Measurements from ENCODE around the gene E2F7.

DNA sequence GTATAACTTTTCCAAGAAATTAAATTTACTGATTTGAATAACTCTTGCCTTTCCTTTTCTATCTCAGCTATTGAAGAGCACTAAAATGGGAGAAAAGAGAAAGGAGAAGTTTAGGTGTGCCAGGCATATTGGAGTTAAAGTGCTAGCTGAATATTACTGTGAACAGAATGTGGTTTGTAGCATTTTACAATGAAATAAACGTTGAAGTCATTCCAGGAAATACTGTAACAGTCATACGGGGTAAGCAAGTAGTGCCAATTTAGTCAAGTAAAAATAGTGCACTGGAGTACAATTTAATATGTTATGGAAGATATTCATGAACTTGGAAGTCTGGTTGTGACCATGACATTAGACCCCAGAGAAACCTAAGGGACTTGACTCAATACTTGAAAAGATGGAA, 62.1 kb downstream of the E2F7 start:
- TF ChIP-seq, protein P1, sequence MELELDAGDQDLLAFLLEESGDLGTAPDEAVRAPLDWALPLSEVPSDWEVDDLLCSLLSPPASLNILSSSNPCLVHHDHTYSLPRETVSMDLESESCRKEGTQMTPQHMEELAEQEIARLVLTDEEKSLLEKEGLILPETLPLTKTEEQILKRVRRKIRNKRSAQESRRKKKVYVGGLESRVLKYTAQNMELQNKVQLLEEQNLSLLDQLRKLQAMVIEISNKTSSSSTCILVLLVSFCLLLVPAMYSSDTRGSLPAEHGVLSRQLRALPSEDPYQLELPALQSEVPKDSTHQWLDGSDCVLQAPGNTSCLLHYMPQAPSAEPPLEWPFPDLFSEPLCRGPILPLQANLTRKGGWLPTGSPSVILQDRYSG (CRISPR knock-in tag; IDR thresholded peaks at IDR 0.05), result no peak
- TF ChIP-seq POLR2AphosphoS5 (IDR thresholded peaks at IDR 0.05; ENCODE audit: low read depth, low read length) (no peak), HMG20A (CRISPR knock-in tag; IDR thresholded peaks at IDR 0.05; ENCODE audit: borderline replicate concordance) (no peak), ZNF180 (CRISPR knock-in tag; IDR thresholded peaks at IDR 0.05; ENCODE audit: borderline replicate concordance, low read depth) (no peak), ZNF296 (CRISPR knock-in tag; conservative IDR thresholded peaks at IDR 0.05) (no peak), TOE1 (CRISPR knock-in tag; IDR thresholded peaks at IDR 0.05) (no peak), BHLHE40 (IDR thresholded peaks at IDR 0.05; ENCODE audit: low read length) (no peak), EZH2 (conservative IDR thresholded peaks at IDR 0.05; ENCODE audit: low read depth, low read length) (no peak), PCBP2 (optimal IDR thresholded peaks at IDR 0.05; ENCODE audit: low read depth, low read length, poor library complexity, severe bottlenecking) (no peak)
- TF ChIP-seq, protein P2, sequence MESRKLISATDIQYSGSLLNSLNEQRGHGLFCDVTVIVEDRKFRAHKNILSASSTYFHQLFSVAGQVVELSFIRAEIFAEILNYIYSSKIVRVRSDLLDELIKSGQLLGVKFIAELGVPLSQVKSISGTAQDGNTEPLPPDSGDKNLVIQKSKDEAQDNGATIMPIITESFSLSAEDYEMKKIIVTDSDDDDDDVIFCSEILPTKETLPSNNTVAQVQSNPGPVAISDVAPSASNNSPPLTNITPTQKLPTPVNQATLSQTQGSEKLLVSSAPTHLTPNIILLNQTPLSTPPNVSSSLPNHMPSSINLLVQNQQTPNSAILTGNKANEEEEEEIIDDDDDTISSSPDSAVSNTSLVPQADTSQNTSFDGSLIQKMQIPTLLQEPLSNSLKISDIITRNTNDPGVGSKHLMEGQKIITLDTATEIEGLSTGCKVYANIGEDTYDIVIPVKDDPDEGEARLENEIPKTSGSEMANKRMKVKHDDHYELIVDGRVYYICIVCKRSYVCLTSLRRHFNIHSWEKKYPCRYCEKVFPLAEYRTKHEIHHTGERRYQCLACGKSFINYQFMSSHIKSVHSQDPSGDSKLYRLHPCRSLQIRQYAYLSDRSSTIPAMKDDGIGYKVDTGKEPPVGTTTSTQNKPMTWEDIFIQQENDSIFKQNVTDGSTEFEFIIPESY (CRISPR knock-in tag; IDR thresholded peaks at IDR 0.05), result no peak
- TF ChIP-seq, protein P3, sequence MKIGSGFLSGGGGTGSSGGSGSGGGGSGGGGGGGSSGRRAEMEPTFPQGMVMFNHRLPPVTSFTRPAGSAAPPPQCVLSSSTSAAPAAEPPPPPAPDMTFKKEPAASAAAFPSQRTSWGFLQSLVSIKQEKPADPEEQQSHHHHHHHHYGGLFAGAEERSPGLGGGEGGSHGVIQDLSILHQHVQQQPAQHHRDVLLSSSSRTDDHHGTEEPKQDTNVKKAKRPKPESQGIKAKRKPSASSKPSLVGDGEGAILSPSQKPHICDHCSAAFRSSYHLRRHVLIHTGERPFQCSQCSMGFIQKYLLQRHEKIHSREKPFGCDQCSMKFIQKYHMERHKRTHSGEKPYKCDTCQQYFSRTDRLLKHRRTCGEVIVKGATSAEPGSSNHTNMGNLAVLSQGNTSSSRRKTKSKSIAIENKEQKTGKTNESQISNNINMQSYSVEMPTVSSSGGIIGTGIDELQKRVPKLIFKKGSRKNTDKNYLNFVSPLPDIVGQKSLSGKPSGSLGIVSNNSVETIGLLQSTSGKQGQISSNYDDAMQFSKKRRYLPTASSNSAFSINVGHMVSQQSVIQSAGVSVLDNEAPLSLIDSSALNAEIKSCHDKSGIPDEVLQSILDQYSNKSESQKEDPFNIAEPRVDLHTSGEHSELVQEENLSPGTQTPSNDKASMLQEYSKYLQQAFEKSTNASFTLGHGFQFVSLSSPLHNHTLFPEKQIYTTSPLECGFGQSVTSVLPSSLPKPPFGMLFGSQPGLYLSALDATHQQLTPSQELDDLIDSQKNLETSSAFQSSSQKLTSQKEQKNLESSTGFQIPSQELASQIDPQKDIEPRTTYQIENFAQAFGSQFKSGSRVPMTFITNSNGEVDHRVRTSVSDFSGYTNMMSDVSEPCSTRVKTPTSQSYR (CRISPR knock-in tag; IDR thresholded peaks at IDR 0.05; ENCODE audit: borderline replicate concordance), result no peak
